Hepatocyte (in vitro differentiated cells): Measurements from ENCODE around the gene SLC26A9. TPM values are rescaled to one million over a fixed set of nuclear protein-coding genes. Genes with fewer than 3 reads are reported as not detected.

ENCODE experiments used
- DNase-seq: peaks from one replicate; pipeline ENCODE4 v3.0.0-alpha.2; 2016; ENCODE audit warnings: low spot score
- H2AFZ ChIP-seq: fragments of 200-600 bp; sonication (generic); 2 replicates; pipeline ENCODE4 v1.6.0; 2016; ENCODE audit warnings: antibody characterized with exemption, mild to moderate bottlenecking
- H3K27ac ChIP-seq: fragments of 200-600 bp; sonication (generic); 2 replicates; pipeline ENCODE4 v1.5.1; 2016; ENCODE audit warnings: mild to moderate bottlenecking
- H3K27me3 ChIP-seq: fragments of 200-600 bp; sonication (generic); 2 replicates; pipeline ENCODE4 v1.6.1; 2016
- H3K36me3 ChIP-seq: fragments of 200-600 bp; sonication (generic); replicated peaks from 2 replicates; pipeline ENCODE4 v1.5.1; 2016; ENCODE audit warnings: low read depth; ENCODE audit not compliant: insufficient read depth
- H3K4me1 ChIP-seq: fragments of 200-600 bp; sonication (generic); 2 replicates; pipeline ENCODE4 v1.5.1; 2016; ENCODE audit warnings: mild to moderate bottlenecking, moderate library complexity; ENCODE audit not compliant: insufficient read depth
- H3K4me2 ChIP-seq: fragments of 200-600 bp; sonication (generic); 2 replicates; pipeline ENCODE4 v1.6.0; 2016
- H3K4me3 ChIP-seq: fragments of 200-600 bp; sonication (generic); 2 replicates; pipeline ENCODE4 v1.5.1; 2016; ENCODE audit warnings: mild to moderate bottlenecking
- H3K79me2 ChIP-seq: fragments of 200-600 bp; sonication (generic); 2 replicates; pipeline ENCODE4 v1.6.0; 2017; ENCODE audit warnings: mild to moderate bottlenecking
- H3K9me2 ChIP-seq: fragments of 200-600 bp; sonication (generic); replicated peaks from 2 replicates; pipeline ENCODE4 v1.6.0; 2017; ENCODE audit warnings: mild to moderate bottlenecking; ENCODE audit not compliant: insufficient read depth
- H3K9me3 ChIP-seq: fragments of 200-600 bp; sonication (generic); 2 replicates; pipeline ENCODE4 v1.5.1; 2016; ENCODE audit warnings: low read depth, mild to moderate bottlenecking
- H4K20me1 ChIP-seq: fragments of 200-600 bp; sonication (generic); 2 replicates; pipeline ENCODE4 v1.6.0; 2016; ENCODE audit warnings: mild to moderate bottlenecking; ENCODE audit not compliant: insufficient read depth, poor library complexity, severe bottlenecking
- CTCF ChIP-seq: fragments of 200-600 bp; sonication (generic); IDR thresholded peaks from 2 replicates; pipeline ENCODE4 v1.5.1; 2016; ENCODE audit warnings: antibody characterized with exemption, mild to moderate bottlenecking; ENCODE audit not compliant: poor library complexity
- EZH2 ChIP-seq: fragments of 200-600 bp; sonication (generic); IDR thresholded peaks from 2 replicates; pipeline ENCODE4 v1.6.1; 2016; ENCODE audit warnings: antibody characterized with exemption, mild to moderate bottlenecking, borderline replicate concordance
- EZH2phosphoT487 ChIP-seq: fragments of 200-600 bp; sonication (generic); IDR thresholded peaks from one replicate; pipeline ENCODE4 v1.6.1; 2018; ENCODE audit warnings: antibody characterized with exemption, mild to moderate bottlenecking, low read depth, moderate library complexity; ENCODE audit not compliant: unreplicated experiment, severe bottlenecking
- WGBS: methylation state at CpG from one replicate; pipeline ENCODE4 v1.1.6; 2016; ENCODE audit warnings: low lambda C conversion rate; ENCODE audit errors: missing lambda C conversion rate; 5-methylcytosine and 5-hydroxymethylcytosine counted together
- polyA plus RNA-seq: library from polyadenylated mRNA; unstranded; fragments of >200 nt; fragmentation: Nextera tagmentation; extraction: Ambion mirVana; gene quantifications from 2 replicates; pipeline ENCODE4 v1.2.1, GENCODE V29; 2016
- total RNA-seq: library from RNA; depleted of rRNA; stranded (reverse); fragments of >200 nt; gene quantifications from 2 replicates; pipeline ENCODE4 v1.2.3, GENCODE V29; 2014

Gene SLC26A9
- total and polyA plus RNA-seq, 2 experiments from 2014 or later = 0.13 to 0.63 TPM

- Histone ChIP-seq H3K4me1 (no peaks in the 10 kb centered on the region), H2AFZ (no peak overlapping the region), H3K27me3 (no peaks in the 10 kb centered on the region), H4K20me1 (no peaks in the 10 kb centered on the region), H3K4me3 (no peak overlapping the region), H3K79me2 (no peaks in the 10 kb centered on the region), H3K4me2 (no peak overlapping the region), H3K9me3 (no peaks in the 10 kb centered on the region), H3K36me3 (no peaks in the 10 kb centered on the region), H3K27ac (no peak overlapping the region), H3K9me2 (no peaks in the 10 kb centered on the region)
- 96% methylated on average over 1 of the region's 1 CpG for WGBS
- TF ChIP-seq EZH2phosphoT487 = no peak
- DNase-seq = no peak
These were observed 38.0 kb upstream of the SLC26A9 start for GRCh38 chr1:205981257-205981656.

GRCh38 chr1:205980237-205980870 is 37.1 kb upstream of the SLC26A9 start:
- H3K27me3 ChIP-seq = no peaks in the 10 kb centered on the region
- H3K9me2 ChIP-seq = no peaks in the 10 kb centered on the region
- TF ChIP-seq EZH2 (no peak), CTCF (no peak), EZH2phosphoT487 (no peak)
- no peak overlapping the region for H3K27ac ChIP-seq
- no peaks in the 10 kb centered on the region for H4K20me1 ChIP-seq
- H3K4me3 ChIP-seq = no peak overlapping the region
- no peaks in the 10 kb centered on the region for H3K4me1 ChIP-seq
- H3K79me2 ChIP-seq = no peaks in the 10 kb centered on the region
- no peak overlapping the region for H3K4me2 ChIP-seq
- no peak overlapping the region for H2AFZ ChIP-seq
- no peak for DNase-seq
- H3K9me3 ChIP-seq = no peaks in the 10 kb centered on the region
- WGBS = 87% methylated on average over 3 of the region's 3 CpGs
- no peaks in the 10 kb centered on the region for H3K36me3 ChIP-seq

DNA sequence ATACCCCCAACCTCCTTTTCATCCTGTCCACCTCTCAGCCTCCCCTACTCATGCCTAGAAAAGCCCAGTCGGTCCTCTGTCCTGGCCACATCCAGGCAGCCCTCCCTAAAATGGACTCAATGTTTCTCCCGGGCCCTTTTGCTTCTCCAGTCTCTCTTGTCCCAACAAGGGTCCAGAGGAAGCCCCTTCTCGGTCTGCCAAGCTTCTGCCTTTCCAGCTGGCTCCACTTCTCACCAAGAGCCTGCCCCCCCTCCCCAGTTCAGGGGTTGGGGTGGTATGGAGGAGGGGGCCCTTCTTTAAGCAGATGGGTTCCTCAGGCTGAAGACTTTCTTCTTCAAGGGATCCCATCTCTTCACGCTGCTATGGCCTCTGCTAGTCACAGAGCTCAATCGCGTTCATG is 36.0 kb upstream of the SLC26A9 start:
- Histone ChIP-seq H3K27ac (no peak overlapping the region), H3K27me3 (no peaks in the 10 kb centered on the region), H3K4me3 (no peak overlapping the region), H3K79me2 (no peaks in the 10 kb centered on the region), H4K20me1 (no peaks in the 10 kb centered on the region), H3K9me3 (no peaks in the 10 kb centered on the region), H3K4me1 (no peaks in the 10 kb centered on the region), H3K9me2 (no peaks in the 10 kb centered on the region), H3K4me2 (no peak overlapping the region), H3K36me3 (no peaks in the 10 kb centered on the region), H2AFZ (no peak overlapping the region)
- 92% methylated on average over 6 of the region's 6 CpGs for WGBS
- no peak for TF ChIP-seq EZH2
- no peak for TF ChIP-seq CTCF
- TF ChIP-seq EZH2phosphoT487 = no peak
- no peak for DNase-seq

- Histone ChIP-seq H3K9me3 (no peaks in the 10 kb centered on the region), H3K27ac (no peak overlapping the region), H3K4me1 (no peaks in the 10 kb centered on the region), H4K20me1 (no peaks in the 10 kb centered on the region), H2AFZ (no peak overlapping the region), H3K4me3 (no peak overlapping the region), H3K27me3 (no peaks in the 10 kb centered on the region), H3K9me2 (no peaks in the 10 kb centered on the region), H3K79me2 (no peaks in the 10 kb centered on the region), H3K4me2 (no peak overlapping the region), H3K36me3 (no peaks in the 10 kb centered on the region)
- TF ChIP-seq EZH2phosphoT487 = no peak
- no peak for TF ChIP-seq EZH2
- no peak for TF ChIP-seq CTCF
- DNase-seq = no peak
- WGBS = 94% methylated on average over 7 of the region's 7 CpGs
These were observed 35.4 kb upstream of the SLC26A9 start for GRCh38 chr1:205978676-205979075.
